IMR-90 (cell line): ENCODE results near the gene STXBP6.

Experiments
- BHLHE40 ChIP-seq: fragments of 150-350 bp; IDR thresholded peaks from 2 replicates; pipeline ENCODE4 v1.6.1; 2016; ENCODE audit warnings: mild to moderate bottlenecking, low read depth, low read length
- CEBPB ChIP-seq: IDR thresholded peaks from 2 replicates; pipeline ENCODE4 v1.6.1; 2012; ENCODE audit warnings: low read depth, low read length, improper control_type of control experiment
- CTCF ChIP-seq: conservative IDR thresholded peaks from 2 replicates; pipeline ENCODE4 v1.5.1; 2012; ENCODE audit warnings: mild to moderate bottlenecking, low read depth, low read length, improper control_type of control experiment
- FOS ChIP-seq: fragments of 150-350 bp; IDR thresholded peaks from 2 replicates; pipeline ENCODE4 v1.6.1; 2016; ENCODE audit warnings: low read depth, low read length
- MAFK ChIP-seq: IDR thresholded peaks from 2 replicates; pipeline ENCODE4 v1.6.1; 2012; ENCODE audit warnings: low read depth, low read length, improper control_type of control experiment
- MXI1 ChIP-seq: IDR thresholded peaks from 2 replicates; pipeline ENCODE4 v1.6.1; 2012; ENCODE audit warnings: low read depth, mild to moderate bottlenecking, low read length, moderate library complexity, borderline replicate concordance
- POLR2A ChIP-seq: IDR thresholded peaks from 2 replicates; pipeline ENCODE4 v1.6.1; 2012; ENCODE audit warnings: mild to moderate bottlenecking, low read depth, low read length
- RAD21 ChIP-seq: IDR thresholded peaks from 2 replicates; pipeline ENCODE4 v1.6.1; 2012; ENCODE audit warnings: low read length, improper control_type of control experiment
- RCOR1 ChIP-seq: IDR thresholded peaks from 2 replicates; pipeline ENCODE4 v1.6.1; 2012; ENCODE audit warnings: mild to moderate bottlenecking, low read length, improper control_type of control experiment; ENCODE audit not compliant: insufficient replicate concordance
- RFX5 ChIP-seq: IDR thresholded peaks from 2 replicates; pipeline ENCODE4 v1.8.0; 2012; ENCODE audit warnings: low read depth, mild to moderate bottlenecking, low read length, moderate library complexity
- SMC3 ChIP-seq: fragments of 150-350 bp; IDR thresholded peaks from 2 replicates; pipeline ENCODE4 v1.6.1; 2016; ENCODE audit warnings: low read depth, mild to moderate bottlenecking, antibody characterized with exemption, low read length, moderate library complexity
- TF ChIP-seq, protein P1 (sequence below): fragments of 150-350 bp; IDR thresholded peaks from 2 replicates; pipeline ENCODE4 v1.6.1; 2017; ENCODE audit warnings: mild to moderate bottlenecking, antibody characterized with exemption, low read length, low read depth

DNA sequence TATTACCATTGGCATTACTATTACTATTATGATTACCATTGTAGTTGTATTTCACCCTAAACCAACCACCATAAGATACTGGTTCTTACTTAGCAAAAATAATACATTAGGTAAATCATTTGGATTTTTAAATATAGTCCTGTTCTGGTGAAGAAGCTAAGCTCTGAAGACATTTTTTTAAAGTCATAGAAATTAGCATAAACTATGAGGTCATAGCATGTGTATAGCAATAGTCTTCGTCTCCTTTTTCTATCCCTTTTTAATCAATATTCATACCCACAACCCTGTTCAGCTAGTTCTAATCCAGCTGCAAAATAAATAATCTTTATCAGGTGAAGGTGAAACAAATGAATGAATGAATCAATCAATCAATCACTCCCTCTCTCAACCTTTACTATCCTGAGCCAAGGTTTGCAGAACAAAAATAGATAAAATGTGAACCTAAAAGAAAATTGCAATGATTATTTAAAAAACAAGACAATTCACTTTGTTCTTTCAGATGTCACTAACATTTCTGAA lies 134.5 kb downstream of the STXBP6 start:
- no peak for TF ChIP-seq CTCF
- TF ChIP-seq CEBPB: no peak
- no peak for TF ChIP-seq MAFK
- no peak for TF ChIP-seq POLR2A
- no peak for TF ChIP-seq FOS
- no peak for TF ChIP-seq BHLHE40
- no peak for TF ChIP-seq MXI1
- no peak for TF ChIP-seq RFX5
- no peak for TF ChIP-seq RAD21
- TF ChIP-seq SMC3: no peak
- TF ChIP-seq, protein P1, sequence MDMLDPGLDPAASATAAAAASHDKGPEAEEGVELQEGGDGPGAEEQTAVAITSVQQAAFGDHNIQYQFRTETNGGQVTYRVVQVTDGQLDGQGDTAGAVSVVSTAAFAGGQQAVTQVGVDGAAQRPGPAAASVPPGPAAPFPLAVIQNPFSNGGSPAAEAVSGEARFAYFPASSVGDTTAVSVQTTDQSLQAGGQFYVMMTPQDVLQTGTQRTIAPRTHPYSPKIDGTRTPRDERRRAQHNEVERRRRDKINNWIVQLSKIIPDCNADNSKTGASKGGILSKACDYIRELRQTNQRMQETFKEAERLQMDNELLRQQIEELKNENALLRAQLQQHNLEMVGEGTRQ: no peak
- TF ChIP-seq RCOR1: no peak
